Lower leg skin (tissue), 3 donors: ENCODE measurements around the gene C1orf50.

Experiments
- CTCF ChIP-seq, 3 donors: fragments of 450-650 bp; IDR thresholded peaks; one replicate each; pipeline ENCODE4 v1.5.1; 2016; ENCODE audit warnings: antibody characterized with exemption in 3 of 3, mild to moderate bottlenecking in 3 of 3, moderate library complexity in 2 of 3
- POLR2A ChIP-seq, 2 donors: fragments of 450-650 bp; IDR thresholded peaks; one replicate each; pipeline ENCODE4 v1.6.1; 2016 to 2017; ENCODE audit warnings: antibody characterized with exemption in 2 of 2, mild to moderate bottlenecking in 1 of 2, moderate library complexity in 1 of 2

GRCh38 chr1:42746436-42747105 is 20.5 kb upstream of the C1orf50 start:
- TF ChIP-seq CTCF (IDR thresholded peaks at IDR 0.05), result no peak
- no peak for TF ChIP-seq POLR2A (IDR thresholded peaks at IDR 0.05)
